Measurements from ENCODE around the gene PDP2.

Gene PDP2

DNA sequence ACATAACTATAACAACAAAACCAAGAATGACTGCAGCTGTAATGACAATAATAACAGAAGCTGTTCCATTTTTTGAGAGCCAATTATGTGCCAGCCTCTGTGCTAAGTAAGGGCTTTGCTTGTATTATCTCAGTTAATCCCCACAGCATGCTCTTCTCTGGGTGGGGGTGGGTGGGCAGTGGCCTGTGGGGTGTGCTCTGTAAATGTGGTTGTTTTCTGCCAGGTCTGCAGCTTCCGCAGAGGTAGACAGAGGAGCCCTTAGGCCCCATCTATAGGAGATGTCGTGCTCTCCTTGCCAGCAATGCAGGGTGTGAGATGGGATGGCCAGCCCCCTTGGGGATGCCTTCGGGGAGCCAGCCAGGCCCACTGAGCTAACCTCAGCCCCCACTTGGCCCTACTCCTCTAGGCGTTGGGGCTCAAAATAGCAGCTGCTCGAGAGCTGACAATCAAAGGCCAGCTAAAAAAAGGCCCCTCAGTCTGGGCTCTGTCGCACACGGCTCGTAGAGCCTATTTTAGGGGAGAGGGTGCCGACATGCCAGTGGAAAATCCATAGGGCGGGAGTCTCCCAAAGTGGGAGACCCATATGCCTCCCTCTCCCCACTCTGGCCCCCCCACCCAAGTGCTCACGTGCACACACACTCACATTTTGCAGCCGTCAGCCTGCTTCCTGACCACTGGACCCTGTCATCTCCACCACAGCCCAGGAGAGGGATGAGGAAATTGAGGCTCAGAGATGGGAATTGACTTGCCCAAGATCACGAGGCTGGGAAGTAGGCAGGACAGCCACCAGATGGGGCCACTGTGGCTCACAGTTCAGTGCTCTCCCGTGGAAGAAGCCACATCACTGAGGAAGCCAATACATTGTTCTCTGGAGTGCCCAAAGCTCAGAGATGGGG is 22.6 kb downstream of the PDP2 start:
- no peak for DNase-seq (ENCODE audit: extremely low read depth in 1 of 2, low read depth in 1 of 2)

- no peak for DNase-seq (ENCODE audit: extremely low read depth in 1 of 2, low read depth in 1 of 2)
Measured at GRCh38 chr16:66903544-66904427, 23.5 kb downstream of the PDP2 start.

DNA sequence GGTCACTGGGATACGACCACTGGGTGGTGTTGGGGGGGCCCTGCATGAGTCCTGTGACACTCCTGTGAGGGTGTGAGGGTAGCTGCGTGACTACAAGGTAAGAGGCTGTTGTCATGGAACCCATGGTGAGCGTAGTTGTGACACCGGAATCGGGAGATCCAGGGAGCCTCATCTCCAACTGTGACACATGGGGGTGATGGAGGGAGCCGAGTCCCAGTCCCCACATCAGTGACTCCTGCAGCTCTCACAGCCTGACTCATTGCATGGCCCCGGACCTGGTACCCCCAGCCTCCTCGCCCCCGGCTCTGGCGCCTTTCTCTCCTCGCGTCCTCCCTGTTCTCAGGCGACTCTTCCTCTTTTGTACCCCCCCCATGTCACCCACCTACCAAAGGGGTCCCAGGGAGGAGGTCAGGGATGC is 24.1 kb downstream of the PDP2 start:
- no peak for DNase-seq (ENCODE audit: extremely low read depth in 1 of 2, low read depth in 1 of 2)

DNA sequence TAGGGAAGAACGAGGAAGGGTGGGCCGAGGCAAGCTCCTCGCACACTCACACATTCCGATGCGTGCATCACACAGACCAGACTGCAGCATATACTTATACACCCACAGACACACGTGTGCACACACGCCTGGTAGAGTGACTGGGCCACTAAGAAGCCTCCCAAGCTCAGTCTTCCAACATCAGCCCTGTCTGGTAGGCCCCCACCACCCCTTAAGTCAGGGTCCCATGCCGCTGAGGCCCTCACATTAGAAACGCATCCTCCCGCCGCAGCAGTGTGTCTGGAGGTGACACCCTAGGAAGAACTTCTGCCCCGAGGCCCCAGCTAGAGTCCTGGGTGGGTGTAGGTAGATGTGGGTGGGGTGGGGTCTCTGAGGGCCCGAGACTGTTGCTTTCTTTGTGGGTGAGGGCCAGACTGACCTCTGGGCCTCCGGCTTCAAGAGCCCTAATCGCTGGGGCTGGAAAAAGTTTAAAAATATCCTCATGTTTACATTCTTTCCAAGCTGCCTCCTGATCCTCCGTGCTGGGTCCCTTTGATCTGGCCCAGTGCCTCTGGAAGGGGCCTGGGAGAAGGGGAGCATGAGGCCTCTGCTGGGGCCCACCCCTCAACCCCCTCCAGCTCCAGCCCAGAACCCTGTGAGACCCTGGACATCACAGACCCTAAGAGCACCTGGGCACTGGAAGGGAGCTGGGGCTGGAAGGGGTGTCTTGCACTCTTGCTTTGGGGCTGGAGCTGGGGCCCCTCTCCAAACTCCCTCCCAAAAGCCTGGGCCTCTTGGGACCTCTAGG is 24.7 kb downstream of the PDP2 start:
- DNase-seq (ENCODE audit: extremely low read depth in 1 of 2, low read depth in 1 of 2): no peak

DNA sequence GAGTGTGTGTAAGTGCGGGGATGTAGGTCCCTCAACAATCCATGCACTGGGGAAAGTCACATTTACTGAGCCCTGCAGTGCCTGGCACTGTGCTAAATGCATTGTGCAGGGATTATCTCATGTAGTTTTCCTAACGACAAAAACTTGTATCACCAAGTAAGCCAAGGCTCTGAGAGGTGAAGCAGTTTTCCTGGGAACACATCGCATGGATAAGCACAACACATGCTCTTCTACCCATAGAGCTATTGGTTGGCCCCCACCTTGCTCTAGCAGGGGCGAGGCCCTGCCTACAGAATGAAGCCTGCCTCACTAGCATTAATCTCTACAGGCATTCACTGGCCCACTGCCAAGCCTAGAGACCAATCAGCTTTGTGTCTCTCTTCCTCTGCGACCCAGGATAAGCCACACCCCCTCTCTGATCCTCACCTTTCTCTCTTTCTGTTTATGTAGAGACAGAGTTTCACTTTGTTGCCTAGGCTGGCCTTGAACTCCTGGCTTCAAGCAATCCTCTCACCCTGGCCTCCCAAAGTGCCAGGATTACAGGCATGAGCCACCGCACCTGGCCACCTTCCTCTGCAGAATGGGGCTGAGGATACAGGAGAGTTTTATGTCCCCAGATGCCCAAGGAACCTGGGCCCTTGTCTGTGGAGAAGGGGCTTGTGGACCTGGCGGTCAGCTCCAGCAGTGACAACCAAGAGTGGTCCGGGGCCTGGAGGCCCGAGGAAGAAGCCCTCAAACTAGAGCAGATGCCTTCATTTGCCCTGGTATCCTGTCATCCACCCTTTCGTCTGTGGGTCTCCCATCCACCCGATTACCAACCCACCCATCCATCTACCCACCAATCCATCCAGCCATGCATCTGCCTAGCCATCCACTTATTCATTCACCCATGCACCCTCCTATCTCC is 25.6 kb downstream of the PDP2 start:
- no peak for DNase-seq (ENCODE audit: extremely low read depth in 1 of 2, low read depth in 1 of 2)

DNA sequence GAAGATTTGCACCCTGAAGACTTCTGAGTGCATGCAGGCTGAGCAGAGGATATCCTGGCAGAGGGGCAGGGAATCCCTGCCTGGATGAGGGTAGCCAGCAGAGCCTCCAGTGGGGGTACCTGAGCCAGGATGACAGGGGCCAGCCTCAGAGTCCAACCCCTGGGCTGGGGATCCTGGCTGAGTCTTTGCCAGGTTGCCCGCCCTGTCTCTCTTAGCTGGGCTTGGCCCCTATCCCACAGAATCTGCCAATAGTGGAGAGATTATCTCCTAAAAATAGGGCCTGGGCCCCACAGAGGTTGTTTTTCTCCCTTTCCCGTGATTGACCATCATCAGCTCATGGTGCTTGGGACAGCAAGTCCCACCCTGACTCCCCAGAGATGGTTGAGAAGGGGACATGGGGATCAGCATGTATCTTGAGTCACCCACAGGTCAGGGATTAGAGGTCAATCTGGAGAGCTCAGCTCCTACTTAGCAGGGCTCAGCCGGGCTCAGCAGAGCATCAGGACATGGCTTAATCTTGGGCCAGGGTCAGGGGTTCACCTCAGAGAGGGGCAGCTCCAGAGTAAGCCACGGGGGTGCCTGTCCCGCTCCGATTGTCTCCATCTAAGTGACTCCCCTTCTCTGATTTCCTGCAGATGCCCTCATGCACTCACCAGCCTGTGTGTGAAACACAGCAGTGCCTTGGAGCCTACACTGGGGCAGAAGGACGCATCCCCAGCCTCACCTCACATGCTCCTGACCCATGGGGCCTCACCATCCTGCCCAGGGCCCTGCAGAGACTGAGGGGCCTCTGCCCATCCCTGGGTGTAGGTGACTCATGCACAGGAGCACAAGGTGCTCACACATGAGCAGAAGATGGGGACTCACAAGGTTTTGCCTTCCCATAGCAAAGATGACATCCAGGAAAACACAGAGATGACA is 26.9 kb downstream of the PDP2 start:
- DNase-seq (ENCODE audit: extremely low read depth in 1 of 2, low read depth in 1 of 2): no peak

- no peak for DNase-seq (ENCODE audit: extremely low read depth in 1 of 2, low read depth in 1 of 2)
Measured at GRCh38 chr16:66908116-66908515, 27.8 kb downstream of the PDP2 start.

DNA sequence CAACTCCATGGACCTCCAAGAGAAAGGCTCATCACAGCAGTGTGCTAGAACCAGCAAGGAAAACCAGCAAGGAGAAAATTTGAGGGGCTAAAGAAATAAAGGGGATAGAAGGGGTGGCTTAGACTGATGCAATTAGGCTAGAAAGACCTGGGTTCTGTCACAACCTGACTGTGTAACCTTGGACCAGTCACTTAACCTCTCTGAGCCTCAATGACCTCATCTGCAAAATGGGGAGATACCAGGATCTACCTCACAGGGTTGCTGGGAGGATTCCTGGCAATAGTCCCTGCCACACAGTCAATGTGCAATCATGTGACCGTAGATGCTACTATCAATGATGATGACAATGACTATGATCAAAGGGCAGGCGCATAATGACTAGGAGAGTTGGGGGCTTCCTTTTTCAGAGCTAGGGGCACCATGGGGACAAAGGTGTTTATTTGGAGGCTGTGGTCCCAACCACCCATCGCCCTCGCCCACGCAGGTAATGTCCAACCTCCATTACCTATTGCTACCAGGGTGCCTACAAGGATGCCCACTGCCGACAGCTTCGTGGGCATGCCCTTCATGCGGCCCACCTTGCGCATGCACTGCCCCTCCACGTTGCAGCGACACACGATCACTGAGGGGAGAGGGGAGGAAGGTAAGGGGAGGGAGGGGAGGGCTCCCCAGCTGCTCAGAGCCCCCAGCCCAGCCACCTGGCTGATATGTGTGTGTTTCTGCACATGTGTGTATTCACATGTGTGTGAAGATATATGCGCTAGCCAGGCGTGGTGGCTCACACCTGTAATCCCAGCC is 28.6 kb downstream of the PDP2 start:
- DNase-seq (ENCODE audit: extremely low read depth in 1 of 2, low read depth in 1 of 2): no peak

DNA sequence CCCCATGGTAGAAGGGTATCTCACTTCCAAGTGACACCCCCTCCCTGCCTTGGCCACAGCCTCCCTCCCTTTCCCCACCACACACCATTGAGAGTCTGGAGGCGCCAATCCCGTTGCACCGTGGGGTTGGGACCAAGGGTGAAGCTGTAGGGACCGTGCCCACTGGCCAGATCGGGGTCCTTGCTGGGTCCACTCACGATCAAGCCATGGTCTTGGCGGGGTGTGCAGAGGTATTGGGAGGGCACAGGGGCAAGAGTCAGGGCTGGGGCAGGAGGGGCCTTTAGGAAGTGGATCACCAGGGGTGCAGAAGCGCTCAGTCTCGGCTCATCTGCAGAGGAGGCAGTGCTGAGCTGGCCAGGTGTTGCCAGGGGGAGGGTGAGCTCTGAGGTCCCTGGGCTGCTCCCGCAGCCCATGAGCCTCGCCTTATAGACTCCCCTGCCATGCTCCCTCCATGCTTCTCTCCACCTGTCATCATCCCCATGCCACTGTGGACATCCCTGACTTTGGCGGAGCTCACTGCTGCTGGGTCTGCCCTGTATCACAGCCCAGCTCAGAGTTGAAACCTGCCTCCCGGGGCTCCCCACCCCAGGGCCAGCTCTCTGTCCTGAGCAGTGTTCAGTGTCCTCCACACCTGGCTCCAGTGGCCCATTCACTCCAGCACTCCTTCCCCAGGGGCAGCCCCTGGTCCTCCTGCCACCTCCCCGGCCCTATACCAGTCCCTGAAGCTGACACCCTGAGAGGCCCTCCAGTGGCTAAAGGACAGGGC is 30.0 kb downstream of the PDP2 start:
- no peak for DNase-seq (ENCODE audit: extremely low read depth in 1 of 2, low read depth in 1 of 2)

DNA sequence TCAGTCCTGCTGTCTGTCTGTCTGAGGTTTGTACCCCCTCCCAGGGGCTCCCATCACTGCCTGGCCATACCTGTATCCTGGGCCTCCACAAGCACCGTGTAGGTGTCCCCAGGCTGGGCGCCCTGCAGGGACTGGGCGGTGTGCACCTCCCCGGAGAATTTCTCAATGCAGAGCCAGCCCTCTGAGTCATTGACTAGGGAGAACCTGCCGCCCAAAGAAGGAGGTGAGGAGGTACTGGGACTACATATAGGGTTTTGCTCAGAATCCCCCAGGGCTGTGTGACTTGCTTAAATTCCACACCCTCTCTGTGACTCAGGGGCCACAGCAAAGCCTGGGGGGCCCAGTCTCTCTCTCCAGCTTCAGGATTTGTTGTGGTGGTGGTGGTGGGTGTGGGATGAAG is 30.8 kb downstream of the PDP2 start:
- DNase-seq (ENCODE audit: extremely low read depth in 1 of 2, low read depth in 1 of 2): no peak

DNA sequence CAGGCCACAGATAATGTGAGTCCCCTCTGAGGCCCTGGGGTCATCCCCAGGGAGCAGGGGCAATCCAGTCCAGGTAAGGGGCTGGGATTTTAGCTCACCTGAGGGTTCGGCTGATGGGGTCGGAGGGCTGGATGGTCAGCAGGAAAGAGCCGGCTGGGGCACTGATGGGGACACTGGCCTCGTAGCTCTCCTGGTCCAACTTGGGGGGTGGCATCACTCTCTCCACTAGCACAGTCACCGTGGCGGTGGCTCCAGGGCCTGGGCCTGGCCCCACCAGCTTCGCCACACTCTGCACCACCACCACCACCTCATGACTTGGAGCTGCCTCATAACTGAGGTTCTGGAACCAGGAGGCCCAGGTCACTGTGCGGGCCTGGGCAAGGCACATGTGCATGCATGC is 31.5 kb downstream of the PDP2 start:
- no peak for DNase-seq (ENCODE audit: extremely low read depth in 1 of 2, low read depth in 1 of 2)

GRCh38 chr16:66913081-66913480 is 32.8 kb downstream of the PDP2 start:
- DNase-seq (ENCODE audit: extremely low read depth in 1 of 2, low read depth in 1 of 2): no peak

- DNase-seq (ENCODE audit: extremely low read depth in 1 of 2, low read depth in 1 of 2): no peak
Measured at GRCh38 chr16:66913711-66914110, 33.4 kb downstream of the PDP2 start.

- DNase-seq (ENCODE audit: extremely low read depth in 1 of 2, low read depth in 1 of 2): no peak
Measured at GRCh38 chr16:66914541-66914940, 34.2 kb downstream of the PDP2 start.

DNA sequence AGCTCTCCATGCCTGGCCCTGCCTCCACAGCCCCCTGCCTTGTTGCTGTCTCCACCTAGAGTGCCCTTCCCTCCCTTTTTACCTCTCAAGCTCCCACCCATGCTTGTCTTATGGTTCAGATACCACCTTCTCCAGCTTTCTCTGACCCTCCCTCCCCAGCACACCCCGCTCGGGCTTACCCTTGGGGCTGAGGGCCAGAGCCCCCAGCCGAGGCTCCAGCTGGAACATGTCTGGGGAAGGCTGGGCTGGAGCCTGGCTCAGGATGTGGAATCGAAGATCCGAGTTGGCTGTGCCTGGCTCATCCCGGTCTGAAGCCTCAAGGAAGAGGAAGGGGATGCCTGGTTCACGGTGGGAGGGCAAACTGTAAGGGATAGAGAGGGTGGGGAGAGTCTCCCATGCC is 34.7 kb downstream of the PDP2 start:
- DNase-seq (ENCODE audit: extremely low read depth in 1 of 2, low read depth in 1 of 2): no peak

DNA sequence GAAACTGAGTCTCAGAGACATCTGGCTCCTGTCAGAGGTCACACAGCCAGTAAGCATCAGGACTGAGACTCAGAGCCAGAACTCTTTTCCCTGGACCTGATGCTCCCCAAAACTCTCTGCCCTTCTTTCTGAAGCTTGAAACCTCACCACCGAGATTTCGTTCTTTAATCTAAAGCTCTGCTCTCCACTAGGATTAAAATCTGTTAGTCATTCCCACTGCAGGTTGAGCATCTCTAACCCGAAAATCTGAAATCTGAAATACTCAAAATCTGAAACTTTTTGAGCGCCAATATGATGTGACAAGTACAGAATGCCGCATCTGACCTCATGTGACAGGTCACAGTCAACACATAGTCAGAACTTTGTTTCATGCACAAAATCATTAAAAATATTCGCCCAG is 36.2 kb downstream of the PDP2 start:
- DNase-seq (ENCODE audit: extremely low read depth in 1 of 2, low read depth in 1 of 2): no peak

DNA sequence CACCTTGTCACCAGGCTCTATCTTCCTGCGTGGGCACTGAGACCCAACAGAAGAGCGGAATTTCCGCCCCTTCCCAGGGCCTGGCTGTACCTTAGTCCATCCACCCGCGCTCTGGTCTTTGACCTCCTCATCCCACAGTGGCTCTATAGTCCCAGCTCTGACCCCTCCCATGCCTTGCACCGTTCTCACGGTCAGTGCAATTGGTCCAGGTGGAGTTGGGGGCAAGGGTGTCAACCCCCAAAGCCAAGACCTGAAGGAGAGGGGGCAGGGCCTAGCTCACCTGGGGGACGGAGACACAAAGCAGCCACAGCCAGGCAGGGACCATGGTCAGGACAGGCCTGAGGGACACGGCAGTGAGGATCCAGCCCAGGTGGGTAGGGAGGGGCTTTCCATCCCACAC is 37.4 kb downstream of the PDP2 start:
- DNase-seq (ENCODE audit: extremely low read depth in 1 of 2, low read depth in 1 of 2): no peak

GRCh38 chr16:66918355-66918754 is 38.0 kb downstream of the PDP2 start:
- no peak for DNase-seq (ENCODE audit: extremely low read depth in 1 of 2, low read depth in 1 of 2)
